ENCODE data around the gene FGFRL1.

Gene FGFRL1

DNA sequence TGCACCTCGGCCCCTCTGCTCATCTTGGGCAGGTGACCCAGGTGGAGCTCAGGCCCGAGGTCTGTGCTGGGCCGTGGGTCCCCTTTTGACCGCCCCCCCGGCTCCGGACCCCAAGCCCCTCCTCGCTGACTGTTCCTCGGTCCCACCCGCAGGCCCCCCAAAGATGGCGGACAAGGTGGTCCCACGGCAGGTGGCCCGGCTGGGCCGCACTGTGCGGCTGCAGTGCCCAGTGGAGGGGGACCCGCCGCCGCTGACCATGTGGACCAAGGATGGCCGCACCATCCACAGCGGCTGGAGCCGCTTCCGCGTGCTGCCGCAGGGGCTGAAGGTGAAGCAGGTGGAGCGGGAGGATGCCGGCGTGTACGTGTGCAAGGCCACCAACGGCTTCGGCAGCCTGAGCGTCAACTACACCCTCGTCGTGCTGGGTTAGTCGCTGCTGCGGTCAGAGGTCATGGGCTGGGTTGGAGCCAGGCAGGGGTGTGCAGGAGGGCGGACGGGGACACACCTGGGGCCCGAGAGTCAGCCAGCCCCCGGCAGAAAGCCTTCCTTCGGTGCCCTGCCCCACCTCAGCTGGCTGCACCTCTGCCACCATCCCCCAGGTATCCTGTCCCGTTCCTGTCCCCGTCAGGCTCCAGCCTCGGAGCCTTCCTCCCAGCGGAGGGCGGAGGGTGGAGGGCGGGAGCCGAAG, 10.8 kb downstream of the FGFRL1 start:
- H3K27me3 ChIP-seq (ENCODE audit: insufficient read depth, poor library complexity, severe bottlenecking) = no peaks in the 10 kb centered on the region
- no peak overlapping the region for H3K4me3 ChIP-seq (replicated peaks; ENCODE audit: insufficient read depth, low read length)
- H3K27ac ChIP-seq (replicated peaks) = no peak overlapping the region
- no peak for DNase-seq (ENCODE audit: low read depth in 1 of 2, low spot score in 1 of 2)
- TF ChIP-seq SPI1 (IDR thresholded peaks at IDR 0.05; ENCODE audit: borderline replicate concordance, low read depth) (no peak), POLR2AphosphoS5 (IDR thresholded peaks at IDR 0.05; ENCODE audit: low read depth) (no peak), GABPA (IDR thresholded peaks at IDR 0.05; ENCODE audit: low read depth) (no peak)
- TF ChIP-seq, protein P1, sequence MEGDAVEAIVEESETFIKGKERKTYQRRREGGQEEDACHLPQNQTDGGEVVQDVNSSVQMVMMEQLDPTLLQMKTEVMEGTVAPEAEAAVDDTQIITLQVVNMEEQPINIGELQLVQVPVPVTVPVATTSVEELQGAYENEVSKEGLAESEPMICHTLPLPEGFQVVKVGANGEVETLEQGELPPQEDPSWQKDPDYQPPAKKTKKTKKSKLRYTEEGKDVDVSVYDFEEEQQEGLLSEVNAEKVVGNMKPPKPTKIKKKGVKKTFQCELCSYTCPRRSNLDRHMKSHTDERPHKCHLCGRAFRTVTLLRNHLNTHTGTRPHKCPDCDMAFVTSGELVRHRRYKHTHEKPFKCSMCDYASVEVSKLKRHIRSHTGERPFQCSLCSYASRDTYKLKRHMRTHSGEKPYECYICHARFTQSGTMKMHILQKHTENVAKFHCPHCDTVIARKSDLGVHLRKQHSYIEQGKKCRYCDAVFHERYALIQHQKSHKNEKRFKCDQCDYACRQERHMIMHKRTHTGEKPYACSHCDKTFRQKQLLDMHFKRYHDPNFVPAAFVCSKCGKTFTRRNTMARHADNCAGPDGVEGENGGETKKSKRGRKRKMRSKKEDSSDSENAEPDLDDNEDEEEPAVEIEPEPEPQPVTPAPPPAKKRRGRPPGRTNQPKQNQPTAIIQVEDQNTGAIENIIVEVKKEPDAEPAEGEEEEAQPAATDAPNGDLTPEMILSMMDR (IDR thresholded peaks at IDR 0.05; ENCODE audit: insufficient read depth, low read length) = no peak
- TF ChIP-seq, protein P2, sequence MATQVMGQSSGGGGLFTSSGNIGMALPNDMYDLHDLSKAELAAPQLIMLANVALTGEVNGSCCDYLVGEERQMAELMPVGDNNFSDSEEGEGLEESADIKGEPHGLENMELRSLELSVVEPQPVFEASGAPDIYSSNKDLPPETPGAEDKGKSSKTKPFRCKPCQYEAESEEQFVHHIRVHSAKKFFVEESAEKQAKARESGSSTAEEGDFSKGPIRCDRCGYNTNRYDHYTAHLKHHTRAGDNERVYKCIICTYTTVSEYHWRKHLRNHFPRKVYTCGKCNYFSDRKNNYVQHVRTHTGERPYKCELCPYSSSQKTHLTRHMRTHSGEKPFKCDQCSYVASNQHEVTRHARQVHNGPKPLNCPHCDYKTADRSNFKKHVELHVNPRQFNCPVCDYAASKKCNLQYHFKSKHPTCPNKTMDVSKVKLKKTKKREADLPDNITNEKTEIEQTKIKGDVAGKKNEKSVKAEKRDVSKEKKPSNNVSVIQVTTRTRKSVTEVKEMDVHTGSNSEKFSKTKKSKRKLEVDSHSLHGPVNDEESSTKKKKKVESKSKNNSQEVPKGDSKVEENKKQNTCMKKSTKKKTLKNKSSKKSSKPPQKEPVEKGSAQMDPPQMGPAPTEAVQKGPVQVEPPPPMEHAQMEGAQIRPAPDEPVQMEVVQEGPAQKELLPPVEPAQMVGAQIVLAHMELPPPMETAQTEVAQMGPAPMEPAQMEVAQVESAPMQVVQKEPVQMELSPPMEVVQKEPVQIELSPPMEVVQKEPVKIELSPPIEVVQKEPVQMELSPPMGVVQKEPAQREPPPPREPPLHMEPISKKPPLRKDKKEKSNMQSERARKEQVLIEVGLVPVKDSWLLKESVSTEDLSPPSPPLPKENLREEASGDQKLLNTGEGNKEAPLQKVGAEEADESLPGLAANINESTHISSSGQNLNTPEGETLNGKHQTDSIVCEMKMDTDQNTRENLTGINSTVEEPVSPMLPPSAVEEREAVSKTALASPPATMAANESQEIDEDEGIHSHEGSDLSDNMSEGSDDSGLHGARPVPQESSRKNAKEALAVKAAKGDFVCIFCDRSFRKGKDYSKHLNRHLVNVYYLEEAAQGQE (IDR thresholded peaks at IDR 0.05; ENCODE audit: insufficient replicate concordance, low read depth) = no peak

DNA sequence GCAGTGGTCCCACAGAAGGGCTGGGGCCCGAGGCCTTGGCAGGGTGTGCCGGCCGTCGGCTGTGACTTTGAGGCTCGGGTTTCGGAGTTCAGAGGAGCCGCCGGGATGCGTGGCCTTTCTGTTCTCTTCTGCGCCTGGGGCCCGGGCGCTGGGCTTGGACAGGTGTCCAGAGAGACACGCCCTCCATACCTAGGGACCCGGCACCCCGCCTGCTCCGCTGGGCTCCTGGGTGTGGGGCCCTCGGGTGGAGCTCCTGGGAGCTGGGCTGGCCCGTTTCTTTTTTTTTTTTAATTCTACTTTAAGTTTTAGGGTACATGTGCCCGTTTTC, 11.3 kb downstream of the FGFRL1 start:
- H3K27ac ChIP-seq (replicated peaks) = no peak overlapping the region
- no peaks in the 10 kb centered on the region for H3K27me3 ChIP-seq (ENCODE audit: insufficient read depth, poor library complexity, severe bottlenecking)
- H3K4me3 ChIP-seq (replicated peaks; ENCODE audit: insufficient read depth, low read length) = no peak overlapping the region
- no peak for DNase-seq (ENCODE audit: low read depth in 1 of 2, low spot score in 1 of 2)
- TF ChIP-seq, protein P2 (IDR thresholded peaks at IDR 0.05; ENCODE audit: insufficient replicate concordance, low read depth) = no peak
- TF ChIP-seq GABPA (IDR thresholded peaks at IDR 0.05; ENCODE audit: low read depth) = no peak
- no peak for TF ChIP-seq SPI1 (IDR thresholded peaks at IDR 0.05; ENCODE audit: borderline replicate concordance, low read depth)
- TF ChIP-seq, protein P1 (IDR thresholded peaks at IDR 0.05; ENCODE audit: insufficient read depth, low read length) = no peak

GRCh38 chr4:1023075-1023640, 11.7 kb downstream of the FGFRL1 start:
- Histone ChIP-seq H3K27me3 (ENCODE audit: insufficient read depth, poor library complexity, severe bottlenecking) (no peaks in the 10 kb centered on the region), H3K27ac (replicated peaks) (no peak overlapping the region), H3K4me3 (replicated peaks; ENCODE audit: insufficient read depth, low read length) (no peak overlapping the region)
- no peak for DNase-seq (ENCODE audit: low read depth in 1 of 2, low spot score in 1 of 2)
- TF ChIP-seq, protein P1 (IDR thresholded peaks at IDR 0.05; ENCODE audit: insufficient read depth, low read length) = no peak
- TF ChIP-seq POLR2AphosphoS5 (IDR thresholded peaks at IDR 0.05; ENCODE audit: low read depth) = no peak
- TF ChIP-seq, protein P2 (IDR thresholded peaks at IDR 0.05; ENCODE audit: insufficient replicate concordance, low read depth) = no peak
- TF ChIP-seq GABPA (IDR thresholded peaks at IDR 0.05; ENCODE audit: low read depth) = no peak
- TF ChIP-seq SPI1 (IDR thresholded peaks at IDR 0.05; ENCODE audit: borderline replicate concordance, low read depth) = no peak
